ENCODE results near the gene NFE2L1.
"Not testable (repeated sequence)": the region's sequence is repeated elsewhere in the genome, so short reads cannot be mapped to it uniquely, and the experiment has no call there.

Gene NFE2L1

GRCh38 chr17:48023400-48024148, 24.6 kb upstream of the NFE2L1 start:
- peak in 1 of 2 donors; percentile 57 for DNase-seq

GRCh38 chr17:48024149-48025039, 23.8 kb upstream of the NFE2L1 start:
- DNase-seq = peak in 1 of 2 donors; percentile 50

GRCh38 chr17:48025040-48025903, 22.9 kb upstream of the NFE2L1 start:
- DNase-seq = peak; percentile 92 to 93

GRCh38 chr17:48025904-48026501, 22.2 kb upstream of the NFE2L1 start:
- DNase-seq = no peak

- peak; percentile 33 to 62 for DNase-seq
Observed at GRCh38 chr17:48026502-48027321, 21.4 kb upstream of the NFE2L1 start.

GRCh38 chr17:48027322-48027981, 20.7 kb upstream of the NFE2L1 start:
- no peak for DNase-seq

- DNase-seq = no peak
Observed at GRCh38 chr17:48028736-48029135, 19.4 kb upstream of the NFE2L1 start.

- DNase-seq = no peak
Observed at GRCh38 chr17:48030531-48030930, 17.6 kb upstream of the NFE2L1 start.

GRCh38 chr17:48031966-48032365, 16.2 kb upstream of the NFE2L1 start:
- DNase-seq = no peak

- not testable (repeated sequence) for DNase-seq
Observed at GRCh38 chr17:48034734-48035133, 13.4 kb upstream of the NFE2L1 start.

GRCh38 chr17:48036693-48037035, 11.5 kb upstream of the NFE2L1 start:
- no peak for DNase-seq

- DNase-seq = peak in 1 of 2 donors; percentile 56
Observed at GRCh38 chr17:48037036-48037837, 10.9 kb upstream of the NFE2L1 start, which contains the start of gene COPZ2. Gene COPZ2 (minus strand): TSS chr17:48037797. CDS start chr17:48037777, 20 bp downstream.

- DNase-seq = no peak
Observed at GRCh38 chr17:48037838-48038323, 10.3 kb upstream of the NFE2L1 start.

- no peak for DNase-seq
Observed at GRCh38 chr17:48038687-48039086, 9.5 kb upstream of the NFE2L1 start.

GRCh38 chr17:48043176-48043575, 5.0 kb upstream of the NFE2L1 start:
- no peak for DNase-seq

GRCh38 chr17:48044851-48045250, 3.3 kb upstream of the NFE2L1 start:
- DNase-seq = no peak

GRCh38 chr17:48045316-48046001, 2.7 kb upstream of the NFE2L1 start:
- DNase-seq = no peak

GRCh38 chr17:48046296-48046695, 1.9 kb upstream of the NFE2L1 start:
- DNase-seq = no peak

- DNase-seq = no peak
Observed at GRCh38 chr17:48047113-48047740, 932 bp upstream of the NFE2L1 start.

All from bone marrow (tissue), 2 donors.